ENCODE measurements around the gene GREM1.

GREM1 gene

GRCh38 chr15:32717426-32718226 lies at the start of gene GREM1:
GREM1 (plus strand) TSS chr15:32718004; CDS start chr15:32730691, 12,687 bp downstream.
- no peak for DNase-seq (ENCODE audit: low read depth)

GRCh38 chr15:32668942-32669341 lies 48.9 kb upstream of the GREM1 start:
- no peak for DNase-seq (ENCODE audit: low read depth)

- no peak for DNase-seq (ENCODE audit: low read depth)
These were observed 47.8 kb upstream of the GREM1 start for GRCh38 chr15:32669896-32670611.

GRCh38 chr15:32670623-32671022 lies 47.2 kb upstream of the GREM1 start:
- DNase-seq (ENCODE audit: low read depth), result no peak

- no peak for DNase-seq (ENCODE audit: low read depth)
These were observed 46.2 kb upstream of the GREM1 start for GRCh38 chr15:32671339-32672325.

GRCh38 chr15:32674681-32675080 lies 43.1 kb upstream of the GREM1 start:
- DNase-seq (ENCODE audit: low read depth), result no peak

DNA sequence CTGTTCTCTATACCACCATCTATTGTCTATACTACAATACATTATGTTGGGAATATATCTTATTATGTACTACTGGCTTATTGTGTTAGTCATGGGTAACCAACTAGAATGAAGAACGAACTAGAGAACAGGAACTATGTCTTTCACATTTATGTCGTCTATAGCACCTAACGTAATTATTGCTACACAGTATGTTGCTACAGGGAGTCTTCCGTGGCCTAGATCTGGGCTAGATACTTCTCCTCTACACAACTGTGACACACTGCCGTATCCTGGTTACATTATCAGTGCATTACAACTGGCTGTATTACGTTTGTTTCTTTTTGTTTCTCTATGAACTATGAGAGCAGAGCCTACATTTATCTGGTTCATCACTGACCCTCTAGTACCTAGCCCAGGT lies 42.3 kb upstream of the GREM1 start:
- DNase-seq (ENCODE audit: low read depth), result no peak

DNA sequence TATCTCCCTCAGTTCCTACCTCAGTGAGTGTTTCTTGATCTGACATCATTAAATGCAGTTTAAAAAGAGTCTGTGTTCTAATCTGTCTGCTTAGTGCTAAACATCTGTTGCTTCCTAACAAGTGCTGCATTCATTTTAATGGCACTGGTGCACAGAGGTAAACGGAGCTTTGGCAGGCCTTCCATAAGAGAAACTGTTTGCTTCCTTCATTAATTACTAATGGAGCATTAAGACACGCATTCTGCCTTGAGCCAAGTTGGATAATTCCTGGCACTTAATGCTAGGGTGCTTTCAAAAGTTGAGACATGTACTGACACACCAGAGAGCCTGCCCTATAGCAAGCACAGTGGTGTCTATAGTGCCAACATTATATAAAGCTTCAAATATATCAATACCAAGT lies 41.6 kb upstream of the GREM1 start:
- no peak for DNase-seq (ENCODE audit: low read depth)

DNA sequence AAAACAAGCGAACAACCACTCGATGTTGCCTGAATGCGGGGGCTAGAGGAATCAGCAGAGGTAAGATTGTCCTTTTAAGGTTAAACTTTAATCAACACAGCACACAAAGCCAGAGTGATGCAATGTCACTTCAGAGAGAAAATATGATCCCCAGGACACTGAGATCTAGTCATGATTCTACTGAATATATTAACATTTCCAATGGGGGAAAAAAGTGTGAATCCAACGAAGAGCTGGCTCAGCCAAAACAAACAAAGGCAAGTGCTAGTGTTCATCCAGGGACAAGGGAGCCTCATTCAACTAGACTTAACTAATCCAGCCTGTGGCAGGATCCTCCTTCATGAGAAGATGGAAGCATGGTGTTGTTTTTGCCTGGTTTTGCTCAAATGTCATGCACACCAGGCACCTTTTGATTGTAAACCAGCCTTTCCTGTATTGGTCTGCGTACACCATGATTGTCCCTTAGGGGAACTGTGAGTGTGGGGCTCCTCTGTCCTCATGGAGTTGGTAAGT lies 40.5 kb upstream of the GREM1 start:
- DNase-seq (ENCODE audit: low read depth), result no peak

DNA sequence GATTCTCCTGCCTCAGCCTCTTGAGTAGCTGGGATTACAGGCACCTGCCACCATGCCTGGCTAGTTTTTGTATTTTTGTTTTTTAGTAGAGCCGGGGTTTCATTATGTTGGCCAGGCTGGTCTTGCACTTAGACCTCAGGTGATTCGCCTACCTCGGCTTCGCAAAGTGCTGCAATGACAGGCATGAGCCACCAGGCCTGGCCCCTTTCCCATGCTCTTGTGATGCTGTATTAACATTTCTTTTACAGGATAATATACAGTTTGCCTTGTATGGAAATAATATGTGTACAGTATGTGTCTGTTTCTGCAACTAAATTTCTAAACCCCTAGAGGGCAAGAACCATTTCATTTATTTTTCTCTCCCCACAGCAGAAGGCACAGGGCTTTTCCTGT lies 38.5 kb upstream of the GREM1 start:
- DNase-seq (ENCODE audit: low read depth), result no peak

- no peak for DNase-seq (ENCODE audit: low read depth)
These were observed 35.2 kb upstream of the GREM1 start for GRCh38 chr15:32682569-32682968.

GRCh38 chr15:32682977-32683630 lies 34.7 kb upstream of the GREM1 start:
- no peak for DNase-seq (ENCODE audit: low read depth)

DNA sequence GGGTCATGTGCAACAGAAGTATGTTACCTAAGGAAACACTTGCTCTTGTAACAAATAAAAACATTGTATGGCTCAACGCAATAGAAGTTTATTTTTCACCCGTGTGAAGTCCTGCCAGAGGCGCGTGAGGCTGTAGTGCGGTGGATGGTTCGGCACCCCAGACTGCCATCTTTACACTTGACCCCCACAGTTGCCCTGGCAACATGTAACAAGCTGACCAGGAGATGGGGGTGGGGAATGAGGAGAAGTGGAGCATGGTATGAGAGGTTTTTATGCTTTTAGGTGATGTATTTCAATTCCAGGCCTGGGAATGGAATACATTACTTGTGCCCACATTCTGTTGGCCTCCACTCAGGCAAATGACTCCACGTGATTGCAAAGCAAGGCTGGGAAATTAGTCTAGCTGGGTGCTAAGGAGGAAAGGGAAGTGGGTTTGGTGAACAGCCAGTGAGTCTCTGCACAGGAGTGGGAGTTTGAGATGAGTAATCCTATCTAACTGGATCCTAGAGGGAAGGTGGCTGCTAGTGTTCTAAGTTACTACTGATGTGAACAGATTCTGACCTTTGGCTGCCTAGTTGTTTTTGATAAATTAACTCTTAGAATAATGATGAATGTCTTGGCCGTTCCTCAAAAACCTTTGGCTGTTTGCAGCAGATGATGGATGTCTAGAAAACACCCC lies 33.8 kb upstream of the GREM1 start:
- DNase-seq (ENCODE audit: low read depth), result no peak

DNA sequence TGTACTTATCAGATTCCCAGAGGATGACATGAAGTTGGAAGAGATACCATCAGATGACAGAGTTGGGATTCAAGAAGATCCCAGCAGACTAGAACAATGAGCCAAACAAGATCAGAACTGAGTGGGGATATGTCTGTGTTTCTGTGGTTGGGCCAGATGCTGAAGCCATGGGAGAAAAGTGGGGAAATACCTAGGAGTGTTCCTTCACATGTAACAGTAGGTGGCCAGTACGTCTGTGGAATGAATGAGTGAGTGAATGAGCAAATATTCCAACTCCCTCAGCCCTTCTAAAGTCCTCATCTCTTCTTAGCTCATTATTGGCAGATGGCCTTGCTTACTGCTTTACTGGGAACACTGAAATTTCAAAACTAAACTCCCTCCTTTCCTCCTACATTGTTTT lies 32.2 kb upstream of the GREM1 start:
- no peak for DNase-seq (ENCODE audit: low read depth)

GRCh38 chr15:32687556-32687955 lies 30.2 kb upstream of the GREM1 start:
- DNase-seq (ENCODE audit: low read depth), result no peak

DNA sequence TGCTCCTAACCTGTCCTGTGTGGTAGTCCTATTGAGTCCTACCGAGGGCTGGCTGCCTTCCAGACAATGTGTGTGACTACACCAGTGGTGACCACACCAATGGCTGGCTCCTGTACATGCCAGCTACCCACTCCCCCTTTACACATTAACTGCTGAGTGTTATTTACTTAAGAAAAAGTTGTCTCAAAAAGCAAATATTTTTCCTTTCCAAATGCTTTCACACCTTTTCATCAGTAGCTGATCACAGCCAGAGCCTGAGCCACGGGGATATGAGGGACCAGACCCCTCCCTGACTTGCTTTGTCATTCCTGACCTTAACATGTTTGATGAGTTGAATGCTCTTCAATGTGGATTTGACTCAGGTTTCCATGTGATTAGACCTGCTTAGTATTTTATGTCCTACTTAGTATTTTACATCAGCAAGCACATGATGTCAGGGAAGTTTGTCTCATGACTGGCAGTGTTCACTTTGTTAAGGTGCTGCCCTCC lies 29.6 kb upstream of the GREM1 start:
- DNase-seq (ENCODE audit: low read depth), result no peak

- DNase-seq (ENCODE audit: low read depth), result no peak
These were observed 26.7 kb upstream of the GREM1 start for GRCh38 chr15:32690941-32691688.

DNA sequence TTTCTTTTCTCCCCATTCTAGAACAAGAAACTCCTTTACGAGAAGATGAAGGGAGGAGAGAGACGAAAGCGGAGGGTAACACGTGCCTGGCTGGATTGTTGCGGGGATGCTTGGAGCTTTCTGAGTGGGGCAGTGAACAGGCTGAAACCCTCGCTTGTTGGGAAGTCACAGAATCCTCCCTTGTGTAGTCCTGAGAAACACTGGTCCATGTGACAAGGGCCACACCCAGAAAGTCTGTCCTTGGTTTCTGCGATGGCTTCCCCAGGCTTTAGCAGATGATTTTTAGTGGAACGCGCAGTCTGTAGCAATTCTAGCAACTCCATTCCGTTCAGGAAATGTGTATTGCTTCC lies 26.1 kb upstream of the GREM1 start:
- no peak for DNase-seq (ENCODE audit: low read depth)

- DNase-seq (ENCODE audit: low read depth), result no peak
These were observed 25.5 kb upstream of the GREM1 start for GRCh38 chr15:32692286-32692685.

All from activated T-cell treated with anti-CD3 and anti-CD28 coated beads for 24 hours (primary cell).